Stimulated activated CD4-positive, alpha-beta T cell treated with anti-CD3 and anti-CD28 coated beads, Interleukin-15, amount 100 ng/mL, for 48 hours (primary cell): ENCODE results near the gene MAN1C1.
A peak's percentile ranks its signal among the peaks of the same experiment; 100 is the strongest.
"Not testable (repeated sequence)": the region's sequence is repeated elsewhere in the genome, so short reads cannot be mapped to it uniquely, and the experiment has no call there.

Experiments
- DNase-seq, 2 donors: peaks; one replicate each; pipeline ENCODE4 v3.0.0-alpha.2; 2020; ENCODE audit warnings: low read depth in 2 of 2

The MAN1C1 gene

GRCh38 chr1:25698252-25698651 is 81.7 kb downstream of the MAN1C1 start:
- peak; percentile 47 to 62 for DNase-seq

DNA sequence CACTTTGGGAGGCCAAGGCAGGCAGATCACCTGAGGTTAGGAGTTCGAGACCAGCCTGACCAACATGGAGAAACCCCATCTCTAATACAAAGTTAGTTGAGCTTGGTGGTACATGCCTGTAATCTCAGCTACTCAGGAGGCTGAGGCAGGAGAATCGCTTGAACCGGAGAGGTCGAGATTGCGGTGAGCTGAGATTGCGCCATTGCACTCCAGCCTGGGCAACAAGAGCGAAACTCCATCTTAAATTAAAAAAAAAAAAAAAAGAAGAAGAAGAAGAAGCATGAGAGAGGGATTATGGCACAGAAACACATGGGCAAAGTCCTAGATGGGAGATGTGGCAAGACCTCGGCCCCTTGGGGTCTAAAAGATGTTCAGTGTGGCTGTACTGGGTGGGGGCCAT is 82.5 kb downstream of the MAN1C1 start:
- DNase-seq, result not testable (repeated sequence)

- DNase-seq, result no peak
Measured at GRCh38 chr1:25699500-25700143, 83.0 kb downstream of the MAN1C1 start.

DNA sequence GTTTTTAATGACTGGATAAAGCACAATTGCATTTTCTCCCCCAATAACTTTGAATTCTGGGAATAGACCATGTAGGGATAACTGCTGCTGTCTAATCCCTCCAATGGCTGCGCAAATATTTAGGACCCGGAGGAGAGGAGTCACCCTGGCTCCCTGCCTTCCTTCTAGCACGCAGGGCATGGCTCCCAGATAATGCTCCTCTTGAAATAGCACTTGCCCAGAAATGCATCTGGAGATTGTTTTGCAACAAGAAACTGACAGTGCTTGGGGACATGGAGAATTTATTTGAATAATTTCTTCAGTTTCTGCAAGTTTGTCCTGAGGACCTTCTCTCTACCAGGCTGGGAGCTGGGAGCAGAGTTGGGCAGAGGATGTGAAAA is 83.5 kb downstream of the MAN1C1 start:
- DNase-seq, result no peak

- DNase-seq, result no peak
Measured at GRCh38 chr1:25700626-25701025, 84.0 kb downstream of the MAN1C1 start.

DNA sequence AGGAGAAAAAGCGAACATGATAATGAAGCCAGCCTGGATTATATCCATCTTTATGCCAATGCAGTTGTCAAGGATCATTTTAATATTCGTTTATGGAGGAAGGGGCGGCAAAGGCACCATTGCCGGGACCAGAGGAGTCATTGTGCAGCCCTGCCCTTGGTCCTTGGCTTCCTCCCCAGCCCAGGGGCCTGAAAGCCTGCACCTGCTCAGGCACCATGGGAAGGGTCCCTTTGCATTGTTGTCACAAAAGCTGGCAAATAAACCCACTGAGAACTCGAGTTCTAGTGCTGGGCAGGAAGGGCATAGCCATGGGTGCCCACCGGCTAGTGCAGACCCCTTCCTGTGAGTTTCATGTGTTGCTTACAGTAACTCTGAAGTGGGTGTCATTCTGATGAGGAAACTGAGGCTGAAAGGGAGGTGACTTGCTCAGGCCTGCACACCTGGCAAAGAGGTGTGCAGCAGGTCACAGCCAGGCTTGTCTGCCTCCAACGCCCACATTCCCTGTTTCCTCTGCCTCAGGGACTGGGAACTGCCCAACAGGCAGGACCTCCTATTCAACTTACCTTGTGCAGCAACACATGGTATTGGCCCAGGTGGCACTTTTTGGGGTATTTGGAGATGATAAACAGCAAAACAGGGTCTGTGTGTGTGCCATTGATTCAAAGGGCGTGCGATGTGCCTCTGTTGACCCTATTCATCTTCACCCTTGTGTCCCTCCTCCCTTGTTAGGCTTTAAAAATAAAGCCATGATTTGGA is 84.6 kb downstream of the MAN1C1 start:
- no peak for DNase-seq

- DNase-seq, result no peak
Measured at GRCh38 chr1:25702101-25702775, 85.6 kb downstream of the MAN1C1 start.

DNA sequence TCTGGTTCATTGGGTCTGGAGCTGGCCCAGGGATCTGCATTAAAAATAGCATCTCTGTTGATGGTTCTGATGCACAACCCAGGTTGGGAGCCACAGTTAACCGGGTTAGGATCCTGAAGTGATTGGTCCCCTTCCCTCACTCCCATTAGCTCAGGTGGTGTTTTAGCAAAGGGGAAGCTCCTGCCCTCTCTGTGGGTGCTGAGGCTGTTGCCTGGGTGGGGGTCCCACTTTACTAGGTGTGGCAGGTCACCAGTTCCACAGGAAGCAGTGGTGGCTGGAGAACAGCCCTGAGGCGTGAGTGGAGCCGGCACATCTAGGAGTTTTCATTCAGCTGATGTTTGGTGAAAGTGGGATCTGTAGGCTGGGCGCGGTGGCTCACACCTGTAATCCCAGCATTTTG is 86.5 kb downstream of the MAN1C1 start:
- no peak for DNase-seq

DNA sequence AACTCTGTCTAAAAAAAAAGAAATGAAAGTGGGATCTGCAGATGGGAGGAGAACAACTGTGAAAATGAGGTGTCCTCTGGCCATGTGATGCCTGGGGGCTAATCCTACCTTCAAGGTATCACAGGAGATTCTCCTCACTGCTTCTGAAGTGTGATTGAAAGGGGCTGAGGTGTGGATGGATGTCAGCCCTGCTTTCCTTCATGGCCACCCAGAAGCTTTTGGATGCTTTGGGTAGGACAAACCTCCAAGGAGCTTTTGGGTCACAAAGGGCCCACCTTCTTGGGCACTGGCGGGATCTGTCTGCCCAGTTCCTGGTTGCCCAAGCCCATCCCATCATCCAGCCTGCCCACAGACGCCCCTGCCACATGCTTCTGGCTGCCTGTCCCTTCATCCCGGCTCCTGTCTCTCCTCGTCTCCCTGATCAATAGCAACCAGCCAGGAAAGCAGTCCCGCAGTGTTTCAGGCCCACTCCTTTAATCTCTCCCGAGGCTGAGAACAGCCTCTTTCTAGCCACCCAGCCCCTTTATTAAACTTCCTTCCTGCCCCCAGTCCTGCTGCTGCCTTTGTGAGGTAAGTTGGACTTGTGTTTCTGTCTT is 87.2 kb downstream of the MAN1C1 start:
- DNase-seq, result no peak

- DNase-seq, result peak in 1 of 2 donors; percentile 22
Measured at GRCh38 chr1:25704267-25704691, 87.7 kb downstream of the MAN1C1 start.

DNA sequence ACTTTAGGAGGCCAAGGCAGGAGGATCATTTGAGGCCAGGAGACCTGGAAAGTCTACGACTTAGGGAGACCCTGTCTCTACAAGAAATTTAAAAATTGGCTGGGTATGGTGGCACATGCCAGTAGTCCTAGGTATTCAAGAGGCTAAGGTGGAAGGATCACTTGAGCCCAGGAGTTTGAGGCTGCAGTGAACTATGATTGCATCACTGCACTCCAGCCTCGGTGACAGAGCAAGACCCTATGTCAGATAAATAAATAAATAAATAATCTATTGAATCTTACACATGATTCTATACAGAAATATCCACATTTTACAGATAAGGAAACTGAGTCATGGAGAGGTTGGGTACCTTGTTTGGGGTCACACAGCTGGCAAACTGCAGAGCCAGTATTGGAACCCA is 89.1 kb downstream of the MAN1C1 start:
- DNase-seq, result no peak

- no peak for DNase-seq
Measured at GRCh38 chr1:25706146-25707089, 89.8 kb downstream of the MAN1C1 start.

GRCh38 chr1:25707280-25708016 is 90.9 kb downstream of the MAN1C1 start:
- no peak for DNase-seq

GRCh38 chr1:25710583-25711347 is 94.2 kb downstream of the MAN1C1 start:
- DNase-seq, result no peak

DNA sequence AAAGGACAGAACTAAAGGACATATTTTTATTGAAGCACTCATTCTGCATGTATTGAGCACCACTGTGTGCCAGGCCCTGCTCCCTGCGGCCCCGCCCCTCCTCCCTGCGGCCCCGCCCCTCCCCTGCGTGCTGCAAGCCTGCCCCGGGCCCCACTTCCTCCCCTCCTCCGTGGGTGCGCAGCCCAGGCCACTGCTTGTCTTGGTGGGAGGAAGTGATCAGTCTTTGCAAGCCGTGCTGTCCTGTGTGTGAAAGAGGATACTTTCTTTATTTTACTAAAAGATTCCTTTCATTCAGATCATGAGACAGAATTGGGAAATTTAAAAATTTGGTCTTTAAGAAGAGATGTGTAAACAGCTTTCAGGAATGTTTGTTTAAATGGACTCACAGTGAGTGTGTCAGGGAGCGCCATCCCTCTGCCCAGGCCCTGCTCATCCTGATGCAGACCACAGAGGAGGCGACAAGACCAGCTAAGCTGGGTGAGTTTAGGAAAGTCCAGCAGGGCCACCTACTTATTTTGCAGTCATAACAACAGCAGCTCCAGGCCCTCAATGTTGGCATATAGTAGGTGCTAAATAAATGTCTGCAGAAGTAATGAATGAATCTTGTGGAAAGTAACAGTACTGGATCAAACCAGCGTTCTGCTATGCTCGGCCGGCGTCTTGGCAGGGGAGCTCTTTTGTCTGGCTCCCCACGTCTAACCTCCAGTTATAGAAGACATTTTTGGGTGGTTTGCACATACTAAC is 95.1 kb downstream of the MAN1C1 start:
- DNase-seq, result peak; percentile 27 to 53

DNA sequence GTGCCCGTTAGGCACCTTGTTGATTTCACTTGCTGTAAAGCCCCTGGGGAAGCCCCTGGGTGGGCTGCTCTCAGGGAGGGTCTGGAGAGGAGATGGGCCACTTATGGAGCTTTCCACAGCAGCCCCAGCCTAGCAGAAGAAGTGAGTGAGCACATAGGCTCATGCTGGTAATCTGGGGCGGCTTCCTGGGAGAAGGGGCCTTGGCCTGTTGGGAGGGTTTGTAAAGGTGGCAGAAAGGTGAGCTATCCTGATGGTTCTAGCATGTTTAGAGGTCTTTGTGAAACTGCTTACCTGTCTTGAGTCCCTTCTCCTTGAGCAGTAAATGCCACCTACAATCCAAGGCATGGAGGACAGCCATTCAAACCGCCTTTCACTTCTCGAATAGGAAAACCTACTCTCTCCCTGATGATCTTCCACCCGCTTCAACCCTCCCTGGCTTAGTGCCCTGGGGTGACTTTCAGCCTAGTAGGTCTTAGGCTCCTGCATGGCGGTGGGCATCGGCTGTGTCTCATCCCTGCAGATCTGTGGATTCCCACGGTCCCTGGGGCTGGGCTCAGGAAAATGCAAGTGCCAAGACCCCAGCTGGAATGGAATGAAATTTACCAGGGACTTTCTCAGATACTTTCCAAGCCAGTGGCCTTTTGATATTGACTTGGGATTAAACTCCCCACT is 95.8 kb downstream of the MAN1C1 start:
- DNase-seq, result no peak

DNA sequence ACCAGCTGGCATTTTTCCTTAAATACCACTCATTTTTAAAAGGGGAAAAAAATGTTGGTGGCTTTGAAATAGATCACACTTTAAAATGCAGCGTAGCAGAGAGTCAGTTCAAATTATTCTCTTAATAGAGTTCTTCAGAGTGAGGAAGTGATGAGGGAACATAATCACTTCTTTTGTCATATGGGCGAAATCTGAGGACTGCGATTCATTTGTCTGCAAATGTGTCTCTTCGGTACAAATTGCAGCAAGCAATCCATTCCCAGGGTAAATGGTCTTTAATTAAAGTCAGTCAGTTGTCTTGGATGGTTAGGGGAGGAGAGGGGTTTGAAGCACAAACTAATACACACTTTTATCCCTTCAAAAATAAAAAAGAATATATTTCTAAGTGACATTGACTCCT is 97.4 kb downstream of the MAN1C1 start:
- DNase-seq, result no peak

- no peak for DNase-seq
Measured at GRCh38 chr1:25714372-25714931, 97.9 kb downstream of the MAN1C1 start.
